Neural cell (in vitro differentiated cells): ENCODE measurements around the gene COX7B2. TPM values are rescaled to one million over a fixed set of nuclear protein-coding genes. Genes with fewer than 3 reads are reported as not detected.

ENCODE experiments used
- H2AFZ ChIP-seq: fragments of 200-600, 300-800 bp; sonication (generic), shearing (Covaris generic); 2 replicates; pipeline ENCODE4 v1.6.0; 2014; ENCODE audit warnings: low read depth, mild to moderate bottlenecking, antibody characterized with exemption, low read length, moderate library complexity
- H3F3A ChIP-seq: fragments of 200-600 bp; shearing (Covaris generic); 2 replicates; pipeline ENCODE4 v1.6.1; 2016; ENCODE audit warnings: mild to moderate bottlenecking, moderate library complexity, mixed read lengths, antibody characterized with exemption, low read length; ENCODE audit not compliant: insufficient read depth, poor library complexity, severe bottlenecking
- H3K27ac ChIP-seq: fragments of 200-600, 300-800 bp; sonication (generic), shearing (Covaris generic); 2 replicates; pipeline ENCODE4 v1.5.1; 2014; ENCODE audit warnings: mild to moderate bottlenecking, low read length, moderate library complexity
- H3K27me3 ChIP-seq: fragments of 300-800, 200-600 bp; sonication (generic), shearing (Covaris generic); 2 replicates; pipeline ENCODE4 v1.6.0; 2014; ENCODE audit warnings: mild to moderate bottlenecking, low read depth, low read length, moderate library complexity; ENCODE audit not compliant: insufficient read depth
- H3K36me3 ChIP-seq: fragments of 300-800, 200-600 bp; sonication (generic), shearing (Covaris generic); 2 replicates; pipeline ENCODE4 v1.5.1; 2014; ENCODE audit warnings: mild to moderate bottlenecking, antibody characterized with exemption, low read length, moderate library complexity; ENCODE audit not compliant: insufficient read depth
- H3K4me2 ChIP-seq: fragments of 300-800, 200-600 bp; sonication (generic), shearing (Covaris generic); 2 replicates; pipeline ENCODE4 v1.6.0; 2014; ENCODE audit warnings: mild to moderate bottlenecking, low read length
- H3K4me3 ChIP-seq: fragments of 300-800, 200-600 bp; sonication (generic), shearing (Covaris generic); 2 replicates; pipeline ENCODE4 v1.5.1; 2014; ENCODE audit warnings: mild to moderate bottlenecking, low read length, moderate library complexity
- H3K79me2 ChIP-seq: fragments of 200-600 bp; shearing (Covaris generic); replicated peaks from 2 replicates; pipeline ENCODE4 v1.6.0; 2014; ENCODE audit warnings: mild to moderate bottlenecking, low read length, moderate library complexity; ENCODE audit not compliant: insufficient read depth
- H3K9ac ChIP-seq: fragments of 300-800, 200-600 bp; sonication (generic), shearing (Covaris generic); 2 replicates; pipeline ENCODE4 v1.6.1; 2016; ENCODE audit warnings: mild to moderate bottlenecking, low read length, mixed read lengths
- H3K9me2 ChIP-seq: fragments of 200-600 bp; shearing (Covaris generic); 2 replicates; pipeline ENCODE4 v1.6.1; 2016; ENCODE audit warnings: mild to moderate bottlenecking, low read length, mixed read lengths; ENCODE audit not compliant: insufficient read depth
- H3K9me3 ChIP-seq: fragments of 200-600, 300-800 bp; sonication (generic), shearing (Covaris generic); 2 replicates; pipeline ENCODE4 v1.6.1; 2016; ENCODE audit warnings: mild to moderate bottlenecking, mixed run types, low read length, moderate library complexity, mixed read lengths
- H4K20me1 ChIP-seq: fragments of 200-600 bp; shearing (Covaris generic); 2 replicates; pipeline ENCODE4 v1.6.1; 2016; ENCODE audit warnings: mild to moderate bottlenecking, mixed run types; ENCODE audit not compliant: insufficient read depth
- CTCF ChIP-seq: fragments of 450-650 bp; IDR thresholded peaks from 2 replicates; pipeline ENCODE4 v1.5.1; 2014; ENCODE audit warnings: antibody characterized with exemption, mild to moderate bottlenecking, moderate library complexity; ENCODE audit not compliant: poor library complexity, severe bottlenecking
- EP300 ChIP-seq: fragments of 450-650 bp; conservative IDR thresholded peaks from 2 replicates; pipeline ENCODE4 v1.6.1; 2014; ENCODE audit warnings: antibody characterized with exemption, mild to moderate bottlenecking, moderate library complexity; ENCODE audit not compliant: poor library complexity, severe bottlenecking
- EZH2 ChIP-seq: fragments of 200-600, 300-800 bp; shearing (Covaris generic), sonication (generic); IDR thresholded peaks from 2 replicates; pipeline ENCODE4 v1.6.1; 2014; ENCODE audit warnings: antibody characterized with exemption, low read length, borderline replicate concordance, mild to moderate bottlenecking; ENCODE audit not compliant: insufficient read depth, poor library complexity, severe bottlenecking
- MXI1 ChIP-seq: fragments of 450-650 bp; conservative IDR thresholded peaks from 2 replicates; pipeline ENCODE4 v1.6.1; 2014; ENCODE audit warnings: antibody characterized with exemption, mild to moderate bottlenecking; ENCODE audit not compliant: poor library complexity, severe bottlenecking
- POLR2AphosphoS5 ChIP-seq: IDR thresholded peaks from 2 replicates; pipeline ENCODE4 v1.6.1; 2012
- RAD21 ChIP-seq: fragments of 450-650 bp; conservative IDR thresholded peaks from 2 replicates; pipeline ENCODE4 v1.6.1; 2014; ENCODE audit warnings: antibody characterized with exemption, mild to moderate bottlenecking, moderate library complexity
- SMC3 ChIP-seq: fragments of 450-650 bp; conservative IDR thresholded peaks from 2 replicates; pipeline ENCODE4 v1.6.1; 2014; ENCODE audit warnings: antibody characterized with exemption, mild to moderate bottlenecking, moderate library complexity; ENCODE audit not compliant: poor library complexity
- TAF1 ChIP-seq: IDR thresholded peaks from 2 replicates; pipeline ENCODE4 v1.6.1; 2012; ENCODE audit warnings: low read depth
- polyA plus RNA-seq: library from polyadenylated mRNA; depleted of rRNA; stranded (reverse); fragments of >200 nt; gene quantifications from 2 replicates; pipeline ENCODE4 v1.2.3, GENCODE V29; 2014
- TF ChIP-seq, protein P1 (sequence below): IDR thresholded peaks from 2 replicates; pipeline ENCODE4 v1.6.1; 2012; ENCODE audit warnings: borderline replicate concordance

COX7B2 gene
- polyA plus RNA-seq, 1 donor from 2014 or later: not detected

DNA sequence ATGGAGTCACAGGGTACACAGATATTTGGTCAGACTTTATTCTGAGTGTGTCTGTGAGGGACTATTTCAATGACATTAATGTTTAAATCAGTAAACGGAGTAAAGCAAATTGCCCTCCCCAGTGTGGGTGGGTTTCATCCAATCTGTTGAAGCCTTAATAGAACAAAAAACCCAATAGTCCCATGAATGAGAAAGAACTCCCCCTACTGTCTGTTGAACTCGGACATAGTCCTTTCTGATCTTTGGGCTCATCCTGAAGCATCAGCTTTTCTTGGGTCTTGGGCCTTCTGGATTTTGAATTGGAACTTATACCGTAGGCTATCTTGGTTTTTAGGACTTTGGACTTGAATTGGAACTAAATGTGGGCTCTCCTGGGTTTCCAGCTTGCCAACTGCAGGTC is 193.6 kb downstream of the COX7B2 start:
- no peaks in the 10 kb centered on the region for H3K9me3 ChIP-seq
- H3K36me3 ChIP-seq: no peaks in the 10 kb centered on the region
- no peaks in the 10 kb centered on the region for H4K20me1 ChIP-seq
- H3K4me3 ChIP-seq: no peak overlapping the region
- H3K27me3 ChIP-seq: no peaks in the 10 kb centered on the region
- TF ChIP-seq EZH2 (no peak), MXI1 (no peak), TAF1 (no peak), RAD21 (no peak), CTCF (no peak), SMC3 (no peak), EP300 (no peak), POLR2AphosphoS5 (no peak)
- TF ChIP-seq, protein P1, sequence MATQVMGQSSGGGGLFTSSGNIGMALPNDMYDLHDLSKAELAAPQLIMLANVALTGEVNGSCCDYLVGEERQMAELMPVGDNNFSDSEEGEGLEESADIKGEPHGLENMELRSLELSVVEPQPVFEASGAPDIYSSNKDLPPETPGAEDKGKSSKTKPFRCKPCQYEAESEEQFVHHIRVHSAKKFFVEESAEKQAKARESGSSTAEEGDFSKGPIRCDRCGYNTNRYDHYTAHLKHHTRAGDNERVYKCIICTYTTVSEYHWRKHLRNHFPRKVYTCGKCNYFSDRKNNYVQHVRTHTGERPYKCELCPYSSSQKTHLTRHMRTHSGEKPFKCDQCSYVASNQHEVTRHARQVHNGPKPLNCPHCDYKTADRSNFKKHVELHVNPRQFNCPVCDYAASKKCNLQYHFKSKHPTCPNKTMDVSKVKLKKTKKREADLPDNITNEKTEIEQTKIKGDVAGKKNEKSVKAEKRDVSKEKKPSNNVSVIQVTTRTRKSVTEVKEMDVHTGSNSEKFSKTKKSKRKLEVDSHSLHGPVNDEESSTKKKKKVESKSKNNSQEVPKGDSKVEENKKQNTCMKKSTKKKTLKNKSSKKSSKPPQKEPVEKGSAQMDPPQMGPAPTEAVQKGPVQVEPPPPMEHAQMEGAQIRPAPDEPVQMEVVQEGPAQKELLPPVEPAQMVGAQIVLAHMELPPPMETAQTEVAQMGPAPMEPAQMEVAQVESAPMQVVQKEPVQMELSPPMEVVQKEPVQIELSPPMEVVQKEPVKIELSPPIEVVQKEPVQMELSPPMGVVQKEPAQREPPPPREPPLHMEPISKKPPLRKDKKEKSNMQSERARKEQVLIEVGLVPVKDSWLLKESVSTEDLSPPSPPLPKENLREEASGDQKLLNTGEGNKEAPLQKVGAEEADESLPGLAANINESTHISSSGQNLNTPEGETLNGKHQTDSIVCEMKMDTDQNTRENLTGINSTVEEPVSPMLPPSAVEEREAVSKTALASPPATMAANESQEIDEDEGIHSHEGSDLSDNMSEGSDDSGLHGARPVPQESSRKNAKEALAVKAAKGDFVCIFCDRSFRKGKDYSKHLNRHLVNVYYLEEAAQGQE: no peak
- H3K9me2 ChIP-seq: peaks cover 3% of the 10 kb centered on the region
- H3K4me2 ChIP-seq: no peak overlapping the region
- no peak overlapping the region for H3K9ac ChIP-seq
- H3F3A ChIP-seq: peaks cover 5% of the 10 kb centered on the region
- H3K79me2 ChIP-seq: no peaks in the 10 kb centered on the region
- no peak overlapping the region for H2AFZ ChIP-seq
- no peak overlapping the region for H3K27ac ChIP-seq

DNA sequence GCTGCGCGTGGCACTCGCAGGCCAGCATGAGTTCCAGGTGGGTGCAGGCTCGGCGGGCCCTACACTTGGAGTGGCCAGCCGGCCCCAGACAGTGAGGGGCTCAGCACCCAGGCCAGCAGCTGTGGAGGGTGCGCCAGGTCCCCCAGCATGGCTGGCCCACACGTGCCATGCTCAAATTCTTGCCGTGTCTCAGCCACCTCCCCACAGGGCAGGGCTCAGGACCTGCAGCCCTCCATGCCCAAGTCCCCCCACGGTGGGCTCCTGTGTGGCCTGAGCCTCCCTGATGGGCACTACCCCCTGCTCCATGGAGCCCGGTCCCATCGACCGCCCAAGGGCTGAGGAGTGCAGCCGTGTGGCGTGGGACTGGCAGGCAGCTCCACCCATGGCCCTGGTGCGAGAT is 210.2 kb downstream of the COX7B2 start:
- no peaks in the 10 kb centered on the region for H3F3A ChIP-seq
- H3K9me3 ChIP-seq: no peaks in the 10 kb centered on the region
- TF ChIP-seq TAF1 (no peak), CTCF (no peak), POLR2AphosphoS5 (no peak), SMC3 (no peak), RAD21 (no peak)
- TF ChIP-seq, protein P1: no peak
- no peak overlapping the region for H3K9ac ChIP-seq
- no peak overlapping the region for H3K4me3 ChIP-seq
- H3K4me2 ChIP-seq: no peak overlapping the region
- H3K9me2 ChIP-seq: no peaks in the 10 kb centered on the region
- no peaks in the 10 kb centered on the region for H3K79me2 ChIP-seq
- no peaks in the 10 kb centered on the region for H3K27me3 ChIP-seq
- no peak overlapping the region for H3K27ac ChIP-seq
- H4K20me1 ChIP-seq: no peaks in the 10 kb centered on the region
- H3K36me3 ChIP-seq: no peaks in the 10 kb centered on the region
- no peak overlapping the region for H2AFZ ChIP-seq
